ENCODE results near the gene TSHB. TPM values are rescaled to one million over a fixed set of nuclear protein-coding genes. Genes with fewer than 3 reads are reported as not detected.

TSHB gene
- total and polyA plus RNA-seq, 2 donors (not counting 1 experiment from before 2014, with no cell fraction given): not detected

DNA sequence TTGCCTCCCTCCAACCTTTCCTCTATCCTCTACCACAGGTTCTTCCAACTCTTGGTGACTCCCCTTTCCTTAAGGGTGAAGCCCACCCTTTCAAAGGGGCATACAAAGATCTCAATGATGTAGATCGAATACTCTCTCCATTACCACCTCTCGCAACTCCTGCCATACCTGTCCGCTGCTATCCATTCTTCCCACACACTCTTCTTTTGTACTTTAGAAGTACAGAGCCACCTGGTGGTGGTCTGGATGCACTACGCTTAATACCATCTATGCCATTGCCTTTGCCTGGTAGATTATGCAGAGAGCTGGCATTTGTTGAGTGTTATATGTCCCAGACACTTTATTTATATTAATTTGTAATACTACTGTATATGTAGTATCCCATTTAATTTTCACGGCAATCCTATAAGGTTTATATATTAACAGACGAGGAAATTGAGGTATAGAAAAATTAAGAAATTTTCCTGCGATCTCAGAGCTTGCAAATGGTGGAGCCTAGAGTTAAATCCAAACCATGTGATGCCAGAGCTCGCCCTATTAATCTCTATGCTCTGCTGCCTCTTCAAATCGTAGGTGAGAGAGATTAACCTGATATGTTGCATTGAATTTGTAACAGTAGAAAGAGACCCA, 22.9 kb downstream of the TSHB start:
- Histone ChIP-seq H3K27ac (ENCODE audit: insufficient read depth, low read length) (no peak overlapping the region), H2AFZ (ENCODE audit: low read length) (no peak overlapping the region), H3K4me1 (ENCODE audit: control insufficient read depth, extremely low read depth, insufficient read depth, low read length) (no peaks in the 10 kb centered on the region), H4K20me1 (ENCODE audit: control insufficient read depth, extremely low read depth, insufficient read depth, low read length) (no peaks in the 10 kb centered on the region), H3K9ac (ENCODE audit: insufficient read depth, low read length) (no peak overlapping the region), H3K4me2 (ENCODE audit: extremely low read depth, insufficient read depth, low read length) (no peak overlapping the region), H3K4me3 (replicated peaks in 1 of 4; ENCODE audit: control extremely low read depth in 1 of 4, insufficient read depth in 1 of 4, low read depth in 3 of 4, low read length in 4 of 4) (no peak overlapping the region), H3K27me3 (ENCODE audit: control insufficient read depth, insufficient read depth, low read length) (no peaks in the 10 kb centered on the region), H3K9me3 (ENCODE audit: control insufficient read depth, insufficient read depth, low read depth, low read length) (no peaks in the 10 kb centered on the region), H3K36me3 (ENCODE audit: control insufficient read depth, insufficient read depth, low read length) (no peaks in the 10 kb centered on the region), H3K79me2 (ENCODE audit: control insufficient read depth, insufficient read depth, low read length) (no peaks in the 10 kb centered on the region)
- DNase-seq (ENCODE audit: low read depth in 2 of 2): peak; percentile 36 to 49
- no peak for TF ChIP-seq EZH2 (IDR thresholded peaks at IDR 0.05; ENCODE audit: low read length, missing control alignments)
- TF ChIP-seq, protein P1, sequence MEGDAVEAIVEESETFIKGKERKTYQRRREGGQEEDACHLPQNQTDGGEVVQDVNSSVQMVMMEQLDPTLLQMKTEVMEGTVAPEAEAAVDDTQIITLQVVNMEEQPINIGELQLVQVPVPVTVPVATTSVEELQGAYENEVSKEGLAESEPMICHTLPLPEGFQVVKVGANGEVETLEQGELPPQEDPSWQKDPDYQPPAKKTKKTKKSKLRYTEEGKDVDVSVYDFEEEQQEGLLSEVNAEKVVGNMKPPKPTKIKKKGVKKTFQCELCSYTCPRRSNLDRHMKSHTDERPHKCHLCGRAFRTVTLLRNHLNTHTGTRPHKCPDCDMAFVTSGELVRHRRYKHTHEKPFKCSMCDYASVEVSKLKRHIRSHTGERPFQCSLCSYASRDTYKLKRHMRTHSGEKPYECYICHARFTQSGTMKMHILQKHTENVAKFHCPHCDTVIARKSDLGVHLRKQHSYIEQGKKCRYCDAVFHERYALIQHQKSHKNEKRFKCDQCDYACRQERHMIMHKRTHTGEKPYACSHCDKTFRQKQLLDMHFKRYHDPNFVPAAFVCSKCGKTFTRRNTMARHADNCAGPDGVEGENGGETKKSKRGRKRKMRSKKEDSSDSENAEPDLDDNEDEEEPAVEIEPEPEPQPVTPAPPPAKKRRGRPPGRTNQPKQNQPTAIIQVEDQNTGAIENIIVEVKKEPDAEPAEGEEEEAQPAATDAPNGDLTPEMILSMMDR (conservative IDR thresholded peaks at IDR 0.05 in 1 of 2, IDR thresholded peaks at IDR 0.05 in 1 of 2; ENCODE audit: low read depth in 1 of 2, low read length in 2 of 2): peak; percentile 75 to 92

DNA sequence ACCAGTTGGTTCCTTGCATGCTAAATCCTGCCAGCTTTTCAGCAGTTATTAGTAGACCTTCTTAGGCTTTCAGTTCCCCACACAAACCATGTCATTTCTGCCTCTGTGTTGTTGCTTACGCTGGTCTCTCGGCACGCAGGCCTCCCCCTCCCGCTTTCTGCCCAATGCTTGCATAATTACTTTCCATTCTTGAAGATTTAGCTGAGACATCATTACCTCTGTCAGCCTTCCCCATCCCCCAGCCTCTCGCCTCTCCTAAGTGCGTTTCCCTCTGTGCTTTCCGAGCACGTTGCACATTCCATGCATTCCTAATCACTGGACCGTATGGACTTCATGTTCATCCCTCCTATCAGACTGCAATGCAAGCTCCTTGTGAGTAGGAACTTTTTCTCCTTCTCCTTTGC, 26.8 kb downstream of the TSHB start:
- Histone ChIP-seq H3K27ac (ENCODE audit: insufficient read depth, low read length) (no peak overlapping the region), H3K9me3 (ENCODE audit: control insufficient read depth, insufficient read depth, low read depth, low read length) (no peaks in the 10 kb centered on the region), H3K4me3 (replicated peaks in 1 of 4; ENCODE audit: control extremely low read depth in 1 of 4, insufficient read depth in 1 of 4, low read depth in 3 of 4, low read length in 4 of 4) (peak overlapping the region in 1 of 4 experiments; percentile 17), H3K4me2 (ENCODE audit: extremely low read depth, insufficient read depth, low read length) (peak overlapping the region; percentile 15), H3K36me3 (ENCODE audit: control insufficient read depth, insufficient read depth, low read length) (no peaks in the 10 kb centered on the region), H3K27me3 (ENCODE audit: control insufficient read depth, insufficient read depth, low read length) (no peaks in the 10 kb centered on the region), H3K79me2 (ENCODE audit: control insufficient read depth, insufficient read depth, low read length) (no peaks in the 10 kb centered on the region), H3K4me1 (ENCODE audit: control insufficient read depth, extremely low read depth, insufficient read depth, low read length) (no peaks in the 10 kb centered on the region), H4K20me1 (ENCODE audit: control insufficient read depth, extremely low read depth, insufficient read depth, low read length) (no peaks in the 10 kb centered on the region), H2AFZ (ENCODE audit: low read length) (no peak overlapping the region), H3K9ac (ENCODE audit: insufficient read depth, low read length) (no peak overlapping the region)
- TF ChIP-seq, protein P1 (conservative IDR thresholded peaks at IDR 0.05 in 1 of 2, IDR thresholded peaks at IDR 0.05 in 1 of 2; ENCODE audit: low read depth in 1 of 2, low read length in 2 of 2): no peak
- no peak for TF ChIP-seq EZH2 (IDR thresholded peaks at IDR 0.05; ENCODE audit: low read length, missing control alignments)
- DNase-seq (ENCODE audit: low read depth in 2 of 2): peak; percentile 17 to 88

DNA sequence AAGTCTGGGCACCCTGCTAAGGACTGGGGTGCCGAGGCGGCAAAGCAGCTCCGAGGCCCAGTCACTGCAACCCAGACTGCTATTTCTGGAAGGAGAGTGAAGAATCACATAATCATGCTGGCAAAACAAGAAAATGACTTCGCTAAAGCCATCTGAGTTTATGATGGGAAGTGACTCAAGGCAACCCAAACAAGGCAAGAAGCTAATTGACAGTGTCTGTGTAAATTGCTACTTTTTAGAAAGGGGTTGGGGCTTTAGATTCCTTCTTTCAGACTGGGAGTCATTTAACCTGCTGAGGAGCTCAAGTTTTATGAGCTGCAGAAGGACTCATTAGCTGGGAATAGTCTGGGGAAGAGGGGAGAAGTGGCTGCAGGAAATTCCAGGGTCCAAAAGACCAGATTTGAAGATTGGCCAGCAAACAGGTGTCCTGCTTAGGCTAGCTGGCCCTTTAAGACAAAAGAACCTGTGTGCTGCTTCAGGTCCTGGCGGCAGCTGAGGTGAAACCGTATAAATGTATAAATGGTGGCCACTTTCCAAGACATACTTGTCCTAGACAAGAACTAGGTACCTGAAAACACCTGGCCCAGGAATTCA, 28.1 kb downstream of the TSHB start:
- no peak overlapping the region for H3K9ac ChIP-seq (ENCODE audit: insufficient read depth, low read length)
- H3K4me3 ChIP-seq (replicated peaks in 1 of 4; ENCODE audit: control extremely low read depth in 1 of 4, insufficient read depth in 1 of 4, low read depth in 3 of 4, low read length in 4 of 4): no peak overlapping the region
- no peak overlapping the region for H2AFZ ChIP-seq (ENCODE audit: low read length)
- no peak overlapping the region for H3K27ac ChIP-seq (ENCODE audit: insufficient read depth, low read length)
- no peaks in the 10 kb centered on the region for H4K20me1 ChIP-seq (ENCODE audit: control insufficient read depth, extremely low read depth, insufficient read depth, low read length)
- TF ChIP-seq, protein P1 (conservative IDR thresholded peaks at IDR 0.05 in 1 of 2, IDR thresholded peaks at IDR 0.05 in 1 of 2; ENCODE audit: low read depth in 1 of 2, low read length in 2 of 2): no peak
- no peak for TF ChIP-seq EZH2 (IDR thresholded peaks at IDR 0.05; ENCODE audit: low read length, missing control alignments)
- H3K4me1 ChIP-seq (ENCODE audit: control insufficient read depth, extremely low read depth, insufficient read depth, low read length): no peaks in the 10 kb centered on the region
- no peak for DNase-seq (ENCODE audit: low read depth in 2 of 2)
- no peaks in the 10 kb centered on the region for H3K27me3 ChIP-seq (ENCODE audit: control insufficient read depth, insufficient read depth, low read length)
- H3K4me2 ChIP-seq (ENCODE audit: extremely low read depth, insufficient read depth, low read length): no peak overlapping the region
- H3K79me2 ChIP-seq (ENCODE audit: control insufficient read depth, insufficient read depth, low read length): no peaks in the 10 kb centered on the region
- no peaks in the 10 kb centered on the region for H3K9me3 ChIP-seq (ENCODE audit: control insufficient read depth, insufficient read depth, low read depth, low read length)
- H3K36me3 ChIP-seq (ENCODE audit: control insufficient read depth, insufficient read depth, low read length): no peaks in the 10 kb centered on the region
